Occipital lobe (tissue), 2 donors: Measurements from ENCODE around the gene SARS1. TPM values are rescaled to one million over a fixed set of nuclear protein-coding genes. Genes with fewer than 3 reads are reported as not detected.

Experiments used
- DNase-seq: peaks from one replicate; lab custom pipeline; 2025; lab: John Stamatoyannopoulos, UW
- total RNA-seq: library from RNA; depleted of rRNA; stranded (reverse); fragments of >200 nt; gene quantifications from one replicate; pipeline ENCODE4 v1.2.3, GENCODE V29; 2014

SARS1 gene
- total RNA-seq, 1 donor from 2014 or later, result 153 TPM

- DNase-seq, result no peak
These were observed 36.1 kb downstream of the SARS1 start for GRCh38 chr1:109249654-109250401.

GRCh38 chr1:109250454-109251276 lies 36.9 kb downstream of the SARS1 start:
- no peak for DNase-seq

- no peak for DNase-seq
These were observed 37.8 kb downstream of the SARS1 start for GRCh38 chr1:109251277-109252166.

- no peak for DNase-seq
These were observed 38.6 kb downstream of the SARS1 start for GRCh38 chr1:109252167-109252892.

GRCh38 chr1:109252893-109253802 lies 39.4 kb downstream of the SARS1 start:
- DNase-seq, result peak; percentile 81

GRCh38 chr1:109253803-109254620 lies 40.3 kb downstream of the SARS1 start:
- DNase-seq, result no peak

GRCh38 chr1:109254621-109255096 lies 40.9 kb downstream of the SARS1 start:
- no peak for DNase-seq

GRCh38 chr1:109255097-109255651 lies 41.5 kb downstream of the SARS1 start:
- DNase-seq, result no peak

GRCh38 chr1:109255678-109256077 lies 42.0 kb downstream of the SARS1 start:
- DNase-seq, result no peak

GRCh38 chr1:109256085-109256484 lies 42.4 kb downstream of the SARS1 start:
- no peak for DNase-seq

GRCh38 chr1:109256971-109257681 lies 43.4 kb downstream of the SARS1 start:
- DNase-seq, result no peak

GRCh38 chr1:109257682-109258421 lies 44.1 kb downstream of the SARS1 start:
- DNase-seq, result no peak

GRCh38 chr1:109258481-109259466 lies 45.1 kb downstream of the SARS1 start:
- DNase-seq, result no peak

GRCh38 chr1:109259674-109260557 lies 46.2 kb downstream of the SARS1 start:
- no peak for DNase-seq

GRCh38 chr1:109261006-109261405 lies 47.3 kb downstream of the SARS1 start:
- DNase-seq, result no peak
